ENCODE results near the gene TMBIM4.

GRCh38 chr12:66190519-66191370 lies 20.9 kb upstream of the TMBIM4 start:
- TF ChIP-seq, protein P1, sequence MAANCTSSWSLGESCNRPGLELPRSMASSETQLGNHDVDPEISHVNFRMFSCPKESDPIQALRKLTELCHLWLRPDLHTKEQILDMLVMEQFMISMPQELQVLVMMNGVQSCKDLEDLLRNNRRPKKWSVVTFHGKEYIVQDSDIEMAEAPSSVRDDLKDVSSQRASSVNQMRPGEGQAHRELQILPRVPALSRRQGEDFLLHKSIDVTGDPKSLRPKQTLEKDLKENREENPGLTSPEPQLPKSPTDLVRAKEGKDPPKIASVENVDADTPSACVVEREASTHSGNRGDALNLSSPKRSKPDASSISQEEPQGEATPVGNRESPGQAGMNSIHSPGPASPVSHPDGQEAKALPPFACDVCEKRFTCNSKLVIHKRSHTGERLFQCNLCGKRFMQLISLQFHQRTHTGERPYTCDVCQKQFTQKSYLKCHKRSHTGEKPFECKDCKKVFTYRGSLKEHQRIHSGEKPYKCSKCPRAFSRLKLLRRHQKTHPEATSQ (tag by site-specific recombination; IDR thresholded peaks at IDR 0.05): no peak
- TF ChIP-seq CTCF (tag by site-specific recombination; IDR thresholded peaks at IDR 0.05) (no peak), ZNF202 (tag by site-specific recombination; IDR thresholded peaks at IDR 0.05; ENCODE audit: borderline replicate concordance) (no peak), MYNN (tag by site-specific recombination; IDR thresholded peaks at IDR 0.05; ENCODE audit: borderline replicate concordance) (no peak), ZNF324 (tag by site-specific recombination; IDR thresholded peaks at IDR 0.05) (no peak), ZBTB7A (tag by site-specific recombination; IDR thresholded peaks at IDR 0.05; ENCODE audit: low read depth) (no peak)
